Neural progenitor cell (in vitro differentiated cells): ENCODE results near the gene HHATL. TPM values are rescaled to one million over a fixed set of nuclear protein-coding genes. Genes with fewer than 3 reads are reported as not detected.

ENCODE experiments used
- DNase-seq: peaks from one replicate; pipeline ENCODE4 v3.0.0-alpha.2; 2016; ENCODE audit warnings: low spot score
- H2AFZ ChIP-seq: fragments of 200-600 bp; sonication (generic); replicated peaks from 2 replicates; pipeline ENCODE4 v1.6.1; 2016; ENCODE audit warnings: antibody characterized with exemption
- H3F3A ChIP-seq: fragments of 200-600 bp; sonication (generic); 2 replicates; pipeline ENCODE4 v1.6.1; 2016; ENCODE audit warnings: antibody characterized with exemption, low read depth
- H3K27ac ChIP-seq: fragments of 200-600 bp; sonication (generic); 2 replicates; pipeline ENCODE4 v1.5.1; 2016; ENCODE audit warnings: mild to moderate bottlenecking
- H3K27me3 ChIP-seq: fragments of 200-600 bp; sonication (generic); 2 replicates; pipeline ENCODE4 v1.6.1; 2016; ENCODE audit warnings: mild to moderate bottlenecking, moderate library complexity
- H3K36me3 ChIP-seq: fragments of 200-600 bp; sonication (generic); 2 replicates; pipeline ENCODE4 v1.5.1; 2016
- H3K4me1 ChIP-seq: fragments of 200-600 bp; sonication (generic); 2 replicates; pipeline ENCODE4 v1.6.1; 2016; ENCODE audit warnings: mixed run types
- H3K4me2 ChIP-seq: fragments of 200-600 bp; sonication (generic); 2 replicates; pipeline ENCODE4 v1.6.1; 2016
- H3K4me3 ChIP-seq: fragments of 200-600 bp; sonication (generic); 2 replicates; pipeline ENCODE4 v1.5.1; 2016
- H3K79me2 ChIP-seq: fragments of 200-600 bp; sonication (generic); 2 replicates; pipeline ENCODE4 v1.6.1; 2016; ENCODE audit warnings: low read depth
- H3K9ac ChIP-seq: fragments of 200-600 bp; sonication (generic); 2 replicates; pipeline ENCODE4 v1.6.1; 2016
- H3K9me3 ChIP-seq: fragments of 200-600 bp; sonication (generic); 2 replicates; pipeline ENCODE4 v1.5.1; 2016; ENCODE audit warnings: low read depth
- H4K20me1 ChIP-seq: fragments of 200-600 bp; sonication (generic); 2 replicates; pipeline ENCODE4 v1.6.1; 2016; ENCODE audit warnings: low read depth
- H3K27ac Mint-ChIP-seq: 3 replicates; pipeline ENCODE4 v1.8.0; 2021; ENCODE audit warnings: mixed read lengths
- H3K27me3 Mint-ChIP-seq: 2 replicates; pipeline ENCODE4 v1.8.0; 2022; ENCODE audit warnings: low read depth, mild to moderate bottlenecking, inconsistent platforms, moderate library complexity, mixed read lengths; ENCODE audit not compliant: insufficient read depth
- H3K36me3 Mint-ChIP-seq: 3 replicates; pipeline ENCODE4 v1.8.0; 2021; ENCODE audit warnings: mixed read lengths
- H3K4me1 Mint-ChIP-seq: 3 replicates; pipeline ENCODE4 v1.8.0; 2021; ENCODE audit warnings: mixed read lengths
- H3K4me3 Mint-ChIP-seq: 3 replicates; pipeline ENCODE4 v1.8.0; 2021; ENCODE audit warnings: mild to moderate bottlenecking, moderate library complexity, mixed read lengths
- H3K9me3 Mint-ChIP-seq: 3 replicates; pipeline ENCODE4 v1.8.0; 2020; ENCODE audit warnings: mixed read lengths
- EZH2 ChIP-seq: fragments of 200-600 bp; sonication (generic); IDR thresholded peaks from 2 replicates; pipeline ENCODE4 v1.6.1; 2017; ENCODE audit warnings: antibody characterized with exemption, mild to moderate bottlenecking, moderate library complexity
- EZH2phosphoT487 ChIP-seq: fragments of 200-600 bp; sonication (generic); IDR thresholded peaks from 2 replicates; pipeline ENCODE4 v1.6.1; 2017; ENCODE audit warnings: antibody characterized with exemption
- total RNA-seq: library from RNA; depleted of rRNA; stranded (reverse); fragments of >200 nt; gene quantifications from 2 replicates; pipeline ENCODE4 v1.2.3, GENCODE V29; 2015; ENCODE audit warnings: low replicate concordance
- TF ChIP-seq, protein P1 (sequence below): fragments of 200-600 bp; sonication (generic); IDR thresholded peaks from 2 replicates; pipeline ENCODE4 v1.5.1; 2017; ENCODE audit warnings: antibody characterized with exemption, mild to moderate bottlenecking

HHATL gene
- total RNA-seq, 1 donor from 2014 or later: not detected

DNA sequence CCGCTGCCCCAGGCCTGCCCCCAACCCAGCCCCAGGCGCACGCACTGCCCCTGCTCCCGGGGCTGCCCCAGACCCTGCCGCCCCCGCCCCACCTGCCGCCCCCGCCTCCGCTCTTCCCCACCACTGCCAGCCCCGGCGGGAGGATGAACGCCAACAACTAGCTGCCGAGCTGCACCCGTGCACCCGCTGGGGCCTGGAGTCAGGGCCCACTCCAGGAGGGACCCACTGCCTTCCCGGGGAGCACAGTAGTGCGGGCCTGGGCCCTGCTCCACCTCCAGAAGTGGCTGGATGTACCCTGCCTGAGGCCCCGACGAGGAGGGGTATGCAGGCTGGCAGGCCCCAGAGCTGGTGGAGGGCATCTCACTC, 38.2 kb downstream of the HHATL start:
- no peaks in the 10 kb centered on the region for H4K20me1 ChIP-seq
- H3K36me3 ChIP-seq: no peaks in the 10 kb centered on the region
- H3K4me3 ChIP-seq: no peak overlapping the region
- H3K79me2 ChIP-seq: no peaks in the 10 kb centered on the region
- H3K9me3 Mint-ChIP-seq: peaks cover 7% of the 10 kb centered on the region
- peaks cover 6% of the 10 kb centered on the region for H3K36me3 Mint-ChIP-seq
- TF ChIP-seq EZH2phosphoT487 (no peak), EZH2 (no peak)
- TF ChIP-seq, protein P1, sequence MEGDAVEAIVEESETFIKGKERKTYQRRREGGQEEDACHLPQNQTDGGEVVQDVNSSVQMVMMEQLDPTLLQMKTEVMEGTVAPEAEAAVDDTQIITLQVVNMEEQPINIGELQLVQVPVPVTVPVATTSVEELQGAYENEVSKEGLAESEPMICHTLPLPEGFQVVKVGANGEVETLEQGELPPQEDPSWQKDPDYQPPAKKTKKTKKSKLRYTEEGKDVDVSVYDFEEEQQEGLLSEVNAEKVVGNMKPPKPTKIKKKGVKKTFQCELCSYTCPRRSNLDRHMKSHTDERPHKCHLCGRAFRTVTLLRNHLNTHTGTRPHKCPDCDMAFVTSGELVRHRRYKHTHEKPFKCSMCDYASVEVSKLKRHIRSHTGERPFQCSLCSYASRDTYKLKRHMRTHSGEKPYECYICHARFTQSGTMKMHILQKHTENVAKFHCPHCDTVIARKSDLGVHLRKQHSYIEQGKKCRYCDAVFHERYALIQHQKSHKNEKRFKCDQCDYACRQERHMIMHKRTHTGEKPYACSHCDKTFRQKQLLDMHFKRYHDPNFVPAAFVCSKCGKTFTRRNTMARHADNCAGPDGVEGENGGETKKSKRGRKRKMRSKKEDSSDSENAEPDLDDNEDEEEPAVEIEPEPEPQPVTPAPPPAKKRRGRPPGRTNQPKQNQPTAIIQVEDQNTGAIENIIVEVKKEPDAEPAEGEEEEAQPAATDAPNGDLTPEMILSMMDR: no peak
- H3K27me3 Mint-ChIP-seq: peaks cover 4% of the 10 kb centered on the region
- no peak for DNase-seq
- no peaks in the 10 kb centered on the region for H3K27me3 ChIP-seq
- no peaks in the 10 kb centered on the region for H3K4me1 ChIP-seq
- H3K9me3 ChIP-seq: no peaks in the 10 kb centered on the region
- H3K9ac ChIP-seq: no peak overlapping the region
- no peak overlapping the region for H2AFZ ChIP-seq
- H3K4me3 Mint-ChIP-seq: no peak overlapping the region
- no peak overlapping the region for H3K27ac ChIP-seq
- H3K4me1 Mint-ChIP-seq: peaks cover 9% of the 10 kb centered on the region
- no peak overlapping the region for H3K4me2 ChIP-seq
- H3F3A ChIP-seq: no peaks in the 10 kb centered on the region
- H3K27ac Mint-ChIP-seq: no peak overlapping the region

DNA sequence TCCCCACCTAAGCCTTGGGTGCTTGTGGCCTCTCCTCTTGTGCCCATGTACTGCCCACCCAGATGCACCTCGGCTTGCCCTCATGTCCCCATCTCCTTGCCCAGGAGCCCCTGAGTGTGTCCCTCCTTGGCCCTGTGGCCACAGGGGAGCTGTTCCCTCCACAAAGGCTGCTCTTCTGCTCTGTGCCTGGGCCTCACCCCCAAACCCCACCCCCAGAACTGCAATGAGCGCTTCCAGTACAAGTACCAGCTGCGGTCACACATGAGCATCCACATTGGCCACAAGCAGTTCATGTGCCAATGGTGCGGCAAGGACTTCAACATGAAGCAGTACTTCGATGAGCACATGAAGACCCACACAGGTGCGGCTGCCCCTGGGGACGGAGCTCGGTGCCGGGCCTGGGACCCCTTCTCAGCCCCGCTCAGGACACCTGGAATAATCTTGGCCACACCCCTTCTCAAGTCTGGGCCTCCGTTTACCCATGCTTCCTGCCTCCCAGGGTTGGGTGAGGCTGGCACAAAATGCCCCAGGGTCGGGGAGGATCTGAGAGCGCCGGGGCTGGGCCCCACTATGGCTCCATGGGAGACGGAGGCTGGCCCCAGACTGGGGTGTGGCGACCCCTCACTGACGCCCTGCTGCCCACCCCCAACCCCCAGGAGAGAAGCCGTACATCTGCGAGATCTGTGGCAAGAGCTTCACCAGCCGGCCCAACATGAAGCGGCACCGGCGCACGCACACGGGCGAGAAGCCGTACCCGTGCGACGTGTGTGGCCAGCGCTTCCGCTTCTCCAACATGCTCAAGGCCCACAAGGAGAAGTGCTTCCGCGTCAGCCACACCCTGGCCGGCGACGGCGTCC, 38.8 kb downstream of the HHATL start:
- Mint-ChIP-seq H3K27ac (no peak overlapping the region), H3K36me3 (peaks cover 6% of the 10 kb centered on the region), H3K9me3 (peaks cover 5% of the 10 kb centered on the region), H3K4me1 (peaks cover 9% of the 10 kb centered on the region), H3K4me3 (no peak overlapping the region), H3K27me3 (peaks cover 4% of the 10 kb centered on the region)
- H3K9me3 ChIP-seq: no peaks in the 10 kb centered on the region
- H3K4me3 ChIP-seq: no peak overlapping the region
- no peaks in the 10 kb centered on the region for H4K20me1 ChIP-seq
- H3K9ac ChIP-seq: no peak overlapping the region
- no peaks in the 10 kb centered on the region for H3K27me3 ChIP-seq
- TF ChIP-seq EZH2phosphoT487 (no peak), EZH2 (no peak)
- TF ChIP-seq, protein P1: no peak
- H3F3A ChIP-seq: no peaks in the 10 kb centered on the region
- no peak overlapping the region for H2AFZ ChIP-seq
- no peak overlapping the region for H3K27ac ChIP-seq
- no peak for DNase-seq
- no peaks in the 10 kb centered on the region for H3K79me2 ChIP-seq
- H3K36me3 ChIP-seq: no peaks in the 10 kb centered on the region
- H3K4me2 ChIP-seq: no peak overlapping the region
- H3K4me1 ChIP-seq: no peaks in the 10 kb centered on the region

DNA sequence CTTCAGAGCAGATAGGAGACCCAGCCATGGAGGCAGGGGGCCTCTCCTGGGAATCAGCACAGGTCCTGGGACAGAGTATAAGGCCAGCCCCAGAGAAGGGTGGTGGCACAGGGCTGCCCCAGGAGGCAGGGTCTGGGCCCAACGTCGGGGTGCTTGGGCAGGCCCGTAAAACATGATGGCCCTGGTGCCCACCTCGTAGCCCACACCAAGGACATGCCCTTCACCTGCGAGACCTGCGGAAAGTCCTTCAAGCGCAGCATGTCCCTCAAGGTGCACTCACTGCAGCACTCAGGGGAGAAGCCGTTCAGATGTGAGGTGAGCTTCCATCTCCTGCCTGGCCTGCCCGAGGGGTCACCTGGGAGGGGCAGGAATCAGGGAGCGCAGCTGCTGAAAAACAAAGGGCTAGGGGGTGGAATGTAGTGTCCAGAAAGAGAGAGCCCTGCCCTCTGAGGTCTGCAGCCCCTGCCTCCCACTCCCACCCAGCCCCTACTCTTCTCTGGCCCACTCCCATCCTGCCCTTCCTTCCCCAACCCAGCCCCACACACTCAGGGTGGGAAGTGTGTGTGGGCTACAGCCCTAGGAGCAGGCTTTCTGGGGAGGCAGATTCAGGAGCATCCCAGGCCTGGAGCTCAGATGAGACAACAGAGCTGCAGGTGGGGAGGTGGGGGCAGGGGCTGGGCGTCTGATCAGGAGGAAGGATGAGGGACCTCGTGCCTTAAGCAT, 39.6 kb downstream of the HHATL start:
- no peaks in the 10 kb centered on the region for H3K79me2 ChIP-seq
- no peaks in the 10 kb centered on the region for H3K9me3 ChIP-seq
- no peaks in the 10 kb centered on the region for H3K36me3 ChIP-seq
- H3K27me3 ChIP-seq: no peaks in the 10 kb centered on the region
- peaks cover 9% of the 10 kb centered on the region for H3K4me1 Mint-ChIP-seq
- H3F3A ChIP-seq: no peaks in the 10 kb centered on the region
- no peak overlapping the region for H3K9ac ChIP-seq
- no peak for DNase-seq
- no peak overlapping the region for H3K4me2 ChIP-seq
- no peaks in the 10 kb centered on the region for H4K20me1 ChIP-seq
- peaks cover 3% of the 10 kb centered on the region for H3K27me3 Mint-ChIP-seq
- H3K9me3 Mint-ChIP-seq: peaks cover 3% of the 10 kb centered on the region
- H2AFZ ChIP-seq: no peak overlapping the region
- no peak overlapping the region for H3K4me3 ChIP-seq
- H3K4me1 ChIP-seq: no peaks in the 10 kb centered on the region
- no peak overlapping the region for H3K27ac ChIP-seq
- TF ChIP-seq EZH2phosphoT487 (no peak), EZH2 (no peak)
- TF ChIP-seq, protein P1: no peak
- H3K4me3 Mint-ChIP-seq: no peak overlapping the region
- peaks cover 6% of the 10 kb centered on the region for H3K36me3 Mint-ChIP-seq
- no peak overlapping the region for H3K27ac Mint-ChIP-seq
